Spleen (tissue), 7 donors: Measurements from ENCODE around the gene IFI27.

Experiments used
- CTCF ChIP-seq, 11 experiments: fragments of 200-600 bp in 7 of 11; fragments of 450-650 bp in 4 of 11; sonication (generic) in 4 of 11; IDR thresholded peaks in 8 of 11; conservative IDR thresholded peaks in 3 of 11; 1 replicate in 7 of 11; 2 replicates in 4 of 11; pipeline versions ENCODE4 v1.4.0 to v1.8.0; 2016 to 2021; ENCODE audit warnings: antibody characterized with exemption in 11 of 11, inconsistent platforms in 4 of 11, mild to moderate bottlenecking in 1 of 11
- POLR2A ChIP-seq, 3 donors: fragments of 450-650 bp; IDR thresholded peaks; one replicate each; pipeline ENCODE4 v1.5.1; 2017; ENCODE audit warnings: antibody characterized with exemption in 3 of 3, mild to moderate bottlenecking in 1 of 3
- POLR2AphosphoS5 ChIP-seq, 3 donors: sonication (generic); formaldehyde crosslinking; IDR thresholded peaks; one replicate each; pipeline ENCODE4 v1.5.1; 2017; ENCODE audit warnings: antibody characterized with exemption in 3 of 3
- donor health status: DM: no; HTN: no; CAD: no; lungs with moderate emphysema.
- donor health status: DM: no; HTN: no; CAD: no.
- donor health status: DM: no; HTN: no; CAD: no.

GRCh38 chr14:94126419-94126677, 15.8 kb downstream of the IFI27 start:
- TF ChIP-seq CTCF (IDR thresholded peaks at IDR 0.05 in 8 of 11, conservative IDR thresholded peaks at IDR 0.05 in 3 of 11) (no peak), POLR2AphosphoS5 (IDR thresholded peaks at IDR 0.05) (no peak), POLR2A (IDR thresholded peaks at IDR 0.05) (no peak)
